ENCODE measurements around the gene RPL31.

The RPL31 gene

DNA sequence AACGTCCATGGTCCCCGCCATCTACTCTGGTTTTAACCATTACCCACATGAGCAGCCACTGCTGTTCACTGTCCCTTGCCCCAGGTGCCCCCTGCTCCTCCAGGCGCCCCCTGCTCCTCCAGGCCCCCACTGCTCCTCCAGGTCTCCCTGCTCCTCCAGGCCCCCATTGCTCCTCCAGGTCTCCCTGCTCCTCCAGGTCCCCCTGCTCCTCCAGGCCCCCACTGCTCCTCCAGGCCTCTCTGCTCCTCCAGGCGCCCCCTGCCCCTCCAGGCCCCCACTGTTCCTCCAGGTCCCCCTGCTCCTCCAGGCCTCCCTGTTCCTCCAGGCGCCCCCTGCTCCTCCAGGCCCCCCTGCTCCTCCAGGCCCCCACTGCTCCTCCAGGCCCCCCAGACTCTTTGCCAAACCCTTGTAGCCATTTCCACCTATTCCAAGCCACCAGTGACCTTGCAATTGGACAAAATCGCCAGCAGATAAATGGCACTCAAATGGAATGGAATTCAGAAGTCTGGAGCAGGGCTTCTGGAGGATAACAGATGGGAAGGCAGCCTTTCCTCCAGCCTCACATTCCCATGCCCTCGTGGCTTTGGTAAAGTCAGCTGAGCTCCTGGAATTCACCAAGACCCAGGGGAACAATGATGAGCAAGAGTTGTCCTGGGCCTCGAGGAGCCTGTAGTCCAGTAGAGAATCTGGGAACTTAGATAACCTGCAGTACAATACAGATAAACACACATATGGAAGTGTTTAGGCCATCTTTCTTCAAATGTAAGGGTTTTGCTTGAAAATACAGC, 13.3 kb upstream of the RPL31 start:
- no peak for ATAC-seq (ENCODE audit: insufficient read depth, low read depth)
- DNase-seq, result no peak

DNA sequence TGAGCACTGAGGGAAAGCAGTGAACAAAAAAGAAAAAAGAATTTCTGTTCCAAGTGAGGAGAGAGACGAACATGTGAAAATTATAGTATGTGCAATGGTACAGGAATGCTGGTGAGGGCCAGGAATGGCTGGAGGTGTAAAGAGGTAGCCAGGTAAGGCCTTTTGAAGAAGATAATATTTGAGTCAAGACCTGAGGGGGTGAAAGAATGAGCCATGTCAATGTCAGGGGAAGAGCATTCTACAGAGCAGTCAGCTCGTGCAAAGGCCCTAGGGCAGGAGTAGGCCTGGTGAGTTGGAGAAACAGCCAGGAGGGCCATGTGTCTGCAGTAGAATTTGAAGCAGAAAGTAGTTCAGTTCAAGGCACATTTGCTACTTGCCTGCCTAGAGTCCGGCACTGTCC, 12.4 kb upstream of the RPL31 start:
- ATAC-seq (ENCODE audit: insufficient read depth, low read depth) (no peak), DNase-seq (no peak)
- no peaks in the 10 kb centered on the region for H3K9me3 ChIP-seq (ENCODE audit: insufficient read depth, low read length, severe bottlenecking)
- H3K4me2 ChIP-seq (ENCODE audit: insufficient read depth, low read length), result no peak overlapping the region
- H3K4me3 ChIP-seq (ENCODE audit: low read depth in 1 of 2, low read length in 2 of 2), result no peak overlapping the region
- TF ChIP-seq EZH2 (IDR thresholded peaks at IDR 0.05; ENCODE audit: borderline replicate concordance, low read depth, low read length, severe bottlenecking), result no peak
- TF ChIP-seq, protein P1, sequence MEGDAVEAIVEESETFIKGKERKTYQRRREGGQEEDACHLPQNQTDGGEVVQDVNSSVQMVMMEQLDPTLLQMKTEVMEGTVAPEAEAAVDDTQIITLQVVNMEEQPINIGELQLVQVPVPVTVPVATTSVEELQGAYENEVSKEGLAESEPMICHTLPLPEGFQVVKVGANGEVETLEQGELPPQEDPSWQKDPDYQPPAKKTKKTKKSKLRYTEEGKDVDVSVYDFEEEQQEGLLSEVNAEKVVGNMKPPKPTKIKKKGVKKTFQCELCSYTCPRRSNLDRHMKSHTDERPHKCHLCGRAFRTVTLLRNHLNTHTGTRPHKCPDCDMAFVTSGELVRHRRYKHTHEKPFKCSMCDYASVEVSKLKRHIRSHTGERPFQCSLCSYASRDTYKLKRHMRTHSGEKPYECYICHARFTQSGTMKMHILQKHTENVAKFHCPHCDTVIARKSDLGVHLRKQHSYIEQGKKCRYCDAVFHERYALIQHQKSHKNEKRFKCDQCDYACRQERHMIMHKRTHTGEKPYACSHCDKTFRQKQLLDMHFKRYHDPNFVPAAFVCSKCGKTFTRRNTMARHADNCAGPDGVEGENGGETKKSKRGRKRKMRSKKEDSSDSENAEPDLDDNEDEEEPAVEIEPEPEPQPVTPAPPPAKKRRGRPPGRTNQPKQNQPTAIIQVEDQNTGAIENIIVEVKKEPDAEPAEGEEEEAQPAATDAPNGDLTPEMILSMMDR (IDR thresholded peaks at IDR 0.05; ENCODE audit: borderline replicate concordance, extremely low read depth, low read length, poor library complexity, severe bottlenecking), result no peak
- no peaks in the 10 kb centered on the region for H3K79me2 ChIP-seq (ENCODE audit: insufficient read depth, low read length)
- no peak overlapping the region for H3K27ac ChIP-seq (ENCODE audit: low read length)
- H3K9ac ChIP-seq (ENCODE audit: low read depth, low read length), result no peak overlapping the region
- H3K36me3 ChIP-seq (ENCODE audit: insufficient read depth, low read length), result no peaks in the 10 kb centered on the region
- H3K4me1 ChIP-seq (ENCODE audit: insufficient read depth, low read length), result no peaks in the 10 kb centered on the region
- H4K20me1 ChIP-seq (ENCODE audit: insufficient read depth, low read length), result 0 out of 2 replicates have a peak, but pooled peaks cover 3% of the 10 kb centered on the region
- H2AFZ ChIP-seq (ENCODE audit: low read depth, low read length), result no peak overlapping the region
- H3K27me3 ChIP-seq (ENCODE audit: insufficient read depth, low read length, poor library complexity), result no peaks in the 10 kb centered on the region

More for the DNA sequence above, 13.3 kb upstream of the RPL31 start:
- Histone ChIP-seq H2AFZ (ENCODE audit: low read depth, low read length) (no peak overlapping the region), H4K20me1 (ENCODE audit: insufficient read depth, low read length) (0 out of 2 replicates have a peak, but pooled peaks cover 3% of the 10 kb centered on the region), H3K4me3 (ENCODE audit: low read depth in 1 of 2, low read length in 2 of 2) (no peak overlapping the region), H3K4me2 (ENCODE audit: insufficient read depth, low read length) (no peak overlapping the region), H3K27ac (ENCODE audit: low read length) (no peak overlapping the region), H3K36me3 (ENCODE audit: insufficient read depth, low read length) (no peaks in the 10 kb centered on the region), H3K4me1 (ENCODE audit: insufficient read depth, low read length) (no peaks in the 10 kb centered on the region), H3K79me2 (ENCODE audit: insufficient read depth, low read length) (no peaks in the 10 kb centered on the region), H3K9me3 (ENCODE audit: insufficient read depth, low read length, severe bottlenecking) (no peaks in the 10 kb centered on the region), H3K27me3 (ENCODE audit: insufficient read depth, low read length, poor library complexity) (no peaks in the 10 kb centered on the region), H3K9ac (ENCODE audit: low read depth, low read length) (no peak overlapping the region)
- TF ChIP-seq, protein P1 (IDR thresholded peaks at IDR 0.05; ENCODE audit: borderline replicate concordance, extremely low read depth, low read length, poor library complexity, severe bottlenecking), result no peak
- no peak for TF ChIP-seq EZH2 (IDR thresholded peaks at IDR 0.05; ENCODE audit: borderline replicate concordance, low read depth, low read length, severe bottlenecking)

DNA sequence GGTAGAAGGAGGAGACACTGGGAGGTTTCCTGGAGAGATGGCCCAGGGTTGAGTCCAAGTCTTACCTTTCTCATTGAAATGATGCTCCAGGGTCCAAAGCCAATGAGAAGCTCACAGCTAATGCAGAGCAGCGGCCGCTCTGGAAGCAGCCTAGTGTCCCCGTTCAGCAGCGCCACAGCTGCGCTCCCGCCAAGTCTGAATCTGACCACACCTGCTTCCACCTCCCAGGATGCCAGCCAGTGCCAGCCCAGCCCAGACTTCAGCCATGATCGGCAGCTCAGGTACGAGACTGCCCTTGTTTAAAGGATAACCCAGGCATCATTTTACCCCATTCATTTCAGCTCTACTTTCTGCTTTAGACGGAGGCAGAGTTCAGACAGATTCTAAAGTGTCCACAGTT, 11.9 kb upstream of the RPL31 start:
- TF ChIP-seq, protein P1 (IDR thresholded peaks at IDR 0.05; ENCODE audit: borderline replicate concordance, extremely low read depth, low read length, poor library complexity, severe bottlenecking), result no peak
- TF ChIP-seq EZH2 (IDR thresholded peaks at IDR 0.05; ENCODE audit: borderline replicate concordance, low read depth, low read length, severe bottlenecking), result no peak
- Histone ChIP-seq H3K36me3 (ENCODE audit: insufficient read depth, low read length) (no peaks in the 10 kb centered on the region), H3K27ac (ENCODE audit: low read length) (no peak overlapping the region), H3K4me3 (ENCODE audit: low read depth in 1 of 2, low read length in 2 of 2) (no peak overlapping the region), H3K4me1 (ENCODE audit: insufficient read depth, low read length) (no peaks in the 10 kb centered on the region), H3K4me2 (ENCODE audit: insufficient read depth, low read length) (no peak overlapping the region), H4K20me1 (ENCODE audit: insufficient read depth, low read length) (0 out of 2 replicates have a peak, but pooled peaks cover under 1% of the 10 kb centered on the region), H3K27me3 (ENCODE audit: insufficient read depth, low read length, poor library complexity) (no peaks in the 10 kb centered on the region), H2AFZ (ENCODE audit: low read depth, low read length) (no peak overlapping the region), H3K9me3 (ENCODE audit: insufficient read depth, low read length, severe bottlenecking) (no peaks in the 10 kb centered on the region), H3K9ac (ENCODE audit: low read depth, low read length) (no peak overlapping the region), H3K79me2 (ENCODE audit: insufficient read depth, low read length) (no peaks in the 10 kb centered on the region)
- ATAC-seq (ENCODE audit: insufficient read depth, low read depth) (no peak), DNase-seq (no peak)
